ENCODE results near the gene DMXL1.
A peak's percentile ranks its signal among the peaks of the same experiment; 100 is the strongest.

GRCh38 chr5:119255571-119256356 is 184.9 kb downstream of the DMXL1 start:
- TF ChIP-seq CTCF (IDR thresholded peaks at IDR 0.05): peak in 4 of 6 experiments; percentile 24 to 89 (median 86)
- TF ChIP-seq POLR2A (IDR thresholded peaks at IDR 0.05): no peak

Measured in Peyer's patch (tissue), 4 donors.